IMR-90 (cell line): Measurements from ENCODE around the gene TSPAN8. TPM values are rescaled to one million over a fixed set of nuclear protein-coding genes. Genes with fewer than 3 reads are reported as not detected.

Experiments used
- ATAC-seq: fragments of 200-7000 bp; cut with Tn5 transposase; 2 replicates; pipeline ENCODE4 v1.9.1; 2020; ENCODE audit warnings: low read depth, mild to moderate bottlenecking, moderate library complexity
- BruUV-seq: library from RNA; stranded (reverse); fragments of 400-500 nt; replicated peaks from 2 replicates; lab custom pipeline; 2021; lab: Mats Ljungman, UMichigan
- CTCF ChIA-PET: fragments of 300-600 bp; formaldehyde crosslinking; extraction: SDS; loops from one replicate; lab custom pipeline; 2021; ENCODE audit warnings: antibody characterized with exemption; lab: Yijun Ruan, JAX
- POLR2A ChIA-PET: fragments of 300-600 bp; sonication (Branson Sonifier 250); formaldehyde crosslinking; loops from one replicate; lab custom pipeline; 2022; ENCODE audit warnings: antibody characterized with exemption; ENCODE audit not compliant: unreplicated experiment; lab: Charles Lee
- DNase-seq: peaks from one replicate; pipeline ENCODE4 v3.0.0; 2013
- H2AFZ ChIP-seq: replicated peaks from 2 replicates; pipeline ENCODE3; 2013; ENCODE audit warnings: low read length, mild to moderate bottlenecking; ENCODE audit not compliant: poor library complexity
- H2AK5ac ChIP-seq: 2 replicates; pipeline ENCODE4 v1.6.1; 2013; ENCODE audit warnings: low read depth, low read length, inconsistent platforms
- H2AK9ac ChIP-seq: replicated peaks from 2 replicates; pipeline ENCODE3; 2013; ENCODE audit warnings: mild to moderate bottlenecking, low read depth, low read length, moderate library complexity; ENCODE audit not compliant: poor library complexity
- H2BK120ac ChIP-seq: 2 replicates; pipeline ENCODE4 v1.6.1; 2013; ENCODE audit warnings: low read depth, low read length, inconsistent platforms
- H2BK15ac ChIP-seq: 3 replicates; pipeline ENCODE4 v1.6.1; 2013; ENCODE audit warnings: low read depth, low read length, inconsistent platforms
- H2BK20ac ChIP-seq: 2 replicates; pipeline ENCODE4 v1.6.1; 2013; ENCODE audit warnings: low read depth, mild to moderate bottlenecking, inconsistent platforms, low read length, moderate library complexity
- H2BK5ac ChIP-seq: 2 replicates; pipeline ENCODE4 v1.6.1; 2013; ENCODE audit warnings: mild to moderate bottlenecking, low read depth, low read length, inconsistent platforms; ENCODE audit not compliant: poor library complexity, severe bottlenecking
- H3K14ac ChIP-seq: replicated peaks from 2 replicates; pipeline ENCODE4 v1.6.1; 2013; ENCODE audit warnings: low read depth, low read length, inconsistent platforms
- H3K18ac ChIP-seq: 2 replicates; pipeline ENCODE4 v1.6.1; 2013; ENCODE audit warnings: low read depth, low read length, control low read depth
- H3K23ac ChIP-seq: 2 replicates; pipeline ENCODE4 v1.6.1; 2013; ENCODE audit warnings: low read depth, low read length, inconsistent platforms
- H3K27ac ChIP-seq: 2 replicates; pipeline ENCODE4 v1.5.1; 2013; ENCODE audit warnings: mild to moderate bottlenecking, control low read depth, low read length; ENCODE audit not compliant: insufficient read depth
- H3K27me3 ChIP-seq: 2 replicates; pipeline ENCODE4 v1.6.1; 2013; ENCODE audit warnings: low read length; ENCODE audit not compliant: control insufficient read depth, insufficient read depth
- H3K36me3 ChIP-seq: 2 replicates; pipeline ENCODE4 v1.6.1; 2013; ENCODE audit warnings: low read length, mixed read lengths; ENCODE audit not compliant: control insufficient read depth, insufficient read depth
- H3K4ac ChIP-seq: 2 replicates; pipeline ENCODE4 v1.6.1; 2013; ENCODE audit warnings: low read depth, low read length, inconsistent platforms
- H3K4me1 ChIP-seq: 2 replicates; pipeline ENCODE4 v1.6.1; 2013; ENCODE audit warnings: low read length, mixed read lengths; ENCODE audit not compliant: control insufficient read depth, insufficient read depth
- H3K4me2 ChIP-seq: 2 replicates; pipeline ENCODE4 v1.6.1; 2013; ENCODE audit warnings: low read depth, mild to moderate bottlenecking, control low read depth, low read length, moderate library complexity
- H3K4me3 ChIP-seq: 2 replicates; pipeline ENCODE4 v1.5.1; 2013; ENCODE audit warnings: low read depth, mild to moderate bottlenecking, control low read depth, low read length, moderate library complexity; ENCODE audit not compliant: insufficient read depth
- H3K56ac ChIP-seq: 2 replicates; pipeline ENCODE4 v1.6.1; 2013; ENCODE audit warnings: low read length, inconsistent platforms; ENCODE audit not compliant: insufficient read depth; ENCODE audit errors: extremely low read depth
- H3K79me1 ChIP-seq, 2 experiments: 2 replicates each; pipeline ENCODE4 v1.6.1; 2013; ENCODE audit warnings: low read length in 2 of 2, inconsistent platforms in 1 of 2, low read depth in 1 of 2
- H3K9ac ChIP-seq: 2 replicates; pipeline ENCODE4 v1.6.1; 2013; ENCODE audit warnings: low read depth, low read length, control low read depth
- H3K9me1 ChIP-seq: 2 replicates; pipeline ENCODE4 v1.6.1; 2013; ENCODE audit warnings: low read length, inconsistent platforms; ENCODE audit not compliant: insufficient read depth
- H3K9me3 ChIP-seq: 2 replicates; pipeline ENCODE4 v1.6.1; 2013; ENCODE audit warnings: low read length; ENCODE audit not compliant: control insufficient read depth, insufficient read depth
- H4K20me1 ChIP-seq: 2 replicates; pipeline ENCODE4 v1.6.1; 2013; ENCODE audit warnings: low read length, inconsistent platforms; ENCODE audit not compliant: insufficient read depth
- H4K5ac ChIP-seq: 2 replicates; pipeline ENCODE4 v1.6.1; 2013; ENCODE audit warnings: mild to moderate bottlenecking, low read depth, low read length, control low read depth
- H4K8ac ChIP-seq, 2 experiments: 2 replicates each; pipeline ENCODE4 v1.6.1; 2013; ENCODE audit warnings: low read depth in 2 of 2, low read length in 2 of 2, control low read depth in 1 of 2, inconsistent platforms in 1 of 2
- H4K91ac ChIP-seq: 2 replicates; pipeline ENCODE4 v1.6.1; 2013; ENCODE audit warnings: low read depth, low read length, inconsistent platforms; ENCODE audit not compliant: insufficient read depth
- BHLHE40 ChIP-seq: fragments of 150-350 bp; IDR thresholded peaks from 2 replicates; pipeline ENCODE4 v1.6.1; 2016; ENCODE audit warnings: mild to moderate bottlenecking, low read depth, low read length
- POLR2A ChIP-seq: IDR thresholded peaks from 2 replicates; pipeline ENCODE4 v1.6.1; 2012; ENCODE audit warnings: mild to moderate bottlenecking, low read depth, low read length
- RAD21 ChIP-seq: IDR thresholded peaks from 2 replicates; pipeline ENCODE4 v1.6.1; 2012; ENCODE audit warnings: low read length, improper control_type of control experiment
- WGBS, 2 experiments: methylation state at CpG; one replicate each; pipeline versions ENCODE4 v1.1.5 to v1.1.7; 2013; ENCODE audit warnings: missing lambda C conversion rate in 2 of 2; ENCODE audit not compliant: insufficient read length in 1 of 2; ENCODE audit errors: extremely low coverage in 2 of 2; 5-methylcytosine and 5-hydroxymethylcytosine counted together
- dilution Hi-C: fragments of 300-500 bp; cut with HindIII; formaldehyde crosslinking; loops from one replicate; pipeline ENCODE4 v1.14.3; 2018; ENCODE audit warnings: low sequenced_read_pairs; ENCODE audit not compliant: unreplicated experiment
- in situ Hi-C: fragments of 300-500 bp; cut with MboI; formaldehyde crosslinking; loops from 3 replicates; pipeline ENCODE4 v1.14.3; 2019; ENCODE audit warnings: low sequenced_read_pairs, inconsistent platforms, mixed read lengths
- intact Hi-C: fragments of 100-400 bp; cut with micrococcal nuclease; formaldehyde crosslinking; loops from 2 replicates; pipeline ENCODE4 v1.10.0; 2022
- polyA plus RNA-seq, 3 experiments: library from polyadenylated mRNA; depleted of rRNA; stranded (reverse); fragments of >200 nt; gene quantifications; 2 replicates each; pipeline ENCODE4 v1.2.3, GENCODE V29; 2012; ENCODE audit warnings: low replicate concordance in 1 of 3
- total RNA-seq: library from RNA; depleted of rRNA; stranded (reverse); fragments of >200 nt; gene quantifications from 2 replicates; pipeline ENCODE4 v1.2.3, GENCODE V29; 2012

Gene TSPAN8
- total and polyA plus RNA-seq, 2 of the 4 experiments (the other 2 are of a cell fraction) = not detected

DNA sequence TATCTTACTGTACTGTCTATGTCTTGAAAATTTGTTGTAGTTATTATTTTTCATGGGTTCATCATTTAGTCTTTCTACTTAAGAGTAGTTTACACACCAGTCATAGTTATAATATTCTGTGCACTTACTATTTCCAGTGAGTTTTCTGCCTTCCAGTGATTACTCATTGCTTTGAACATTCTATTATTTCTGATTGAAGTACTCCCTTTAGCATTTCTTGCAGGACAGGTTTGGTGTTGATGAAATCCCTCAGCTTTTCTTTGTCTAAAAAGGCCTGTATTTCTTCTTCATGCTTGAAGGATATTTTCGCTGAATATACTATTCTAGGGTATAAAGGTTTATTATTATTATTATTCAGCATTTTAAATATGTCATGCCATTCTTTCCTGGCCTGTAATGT is 66.8 kb downstream of the TSPAN8 start:
- Histone ChIP-seq H3K9me1 (no peaks in the 10 kb centered on the region), H3K9me3 (peaks cover 6% of the 10 kb centered on the region), H3K4me1 (no peaks in the 10 kb centered on the region), H2AK9ac (no peak overlapping the region), H2AFZ (no peak overlapping the region), H3K9ac (no peak overlapping the region), H3K4me3 (no peak overlapping the region), H3K56ac (no peak overlapping the region), H3K23ac (no peak overlapping the region), H3K27me3 (no peaks in the 10 kb centered on the region), H4K8ac (no peak overlapping the region), H2AK5ac (no peak overlapping the region), H2BK15ac (no peak overlapping the region), H3K27ac (no peak overlapping the region), H3K4me2 (no peak overlapping the region), H2BK120ac (no peak overlapping the region), H2BK5ac (no peak overlapping the region), H3K36me3 (no peaks in the 10 kb centered on the region), H3K18ac (no peak overlapping the region), H3K14ac (no peak overlapping the region), H4K5ac (no peak overlapping the region), H2BK20ac (no peak overlapping the region), H4K91ac (no peak overlapping the region), H3K4ac (no peak overlapping the region), H4K20me1 (no peaks in the 10 kb centered on the region), H3K79me1 (no peaks in the 10 kb centered on the region)
- WGBS, 2 experiments = no CpG with 5 or more reads among the region's 1 CpG
- DNase-seq (no peak), ATAC-seq (no peak)
- intact Hi-C loops (no loop called here), in situ Hi-C loops (no loop called here), dilution Hi-C loops (no loop called here)
- POLR2A ChIA-PET = no interaction called here
- BruUV-seq = no TSS peak
- TF ChIP-seq RAD21 = no peak
- no peak for TF ChIP-seq POLR2A
- TF ChIP-seq BHLHE40 = no peak
- CTCF ChIA-PET = no interaction called here
